OCI-LY1 (cell line): ENCODE data around the gene ONECUT3.

Experiments used
- EZH2 ChIP-seq: fragments of 200-600 bp; sonication (generic), shearing (Covaris generic); IDR thresholded peaks from 2 replicates; pipeline ENCODE4 v1.8.0; 2017; ENCODE audit warnings: borderline replicate concordance, mixed run types, mild to moderate bottlenecking, antibody characterized with exemption, low read length, moderate library complexity, mixed read lengths
- TF ChIP-seq, protein P1 (sequence below): fragments of 200-600 bp; sonication (generic), shearing (Covaris generic); IDR thresholded peaks from 2 replicates; pipeline ENCODE4 v1.5.1; 2017; ENCODE audit warnings: mild to moderate bottlenecking, antibody characterized with exemption, low read length, moderate library complexity, mixed read lengths

DNA sequence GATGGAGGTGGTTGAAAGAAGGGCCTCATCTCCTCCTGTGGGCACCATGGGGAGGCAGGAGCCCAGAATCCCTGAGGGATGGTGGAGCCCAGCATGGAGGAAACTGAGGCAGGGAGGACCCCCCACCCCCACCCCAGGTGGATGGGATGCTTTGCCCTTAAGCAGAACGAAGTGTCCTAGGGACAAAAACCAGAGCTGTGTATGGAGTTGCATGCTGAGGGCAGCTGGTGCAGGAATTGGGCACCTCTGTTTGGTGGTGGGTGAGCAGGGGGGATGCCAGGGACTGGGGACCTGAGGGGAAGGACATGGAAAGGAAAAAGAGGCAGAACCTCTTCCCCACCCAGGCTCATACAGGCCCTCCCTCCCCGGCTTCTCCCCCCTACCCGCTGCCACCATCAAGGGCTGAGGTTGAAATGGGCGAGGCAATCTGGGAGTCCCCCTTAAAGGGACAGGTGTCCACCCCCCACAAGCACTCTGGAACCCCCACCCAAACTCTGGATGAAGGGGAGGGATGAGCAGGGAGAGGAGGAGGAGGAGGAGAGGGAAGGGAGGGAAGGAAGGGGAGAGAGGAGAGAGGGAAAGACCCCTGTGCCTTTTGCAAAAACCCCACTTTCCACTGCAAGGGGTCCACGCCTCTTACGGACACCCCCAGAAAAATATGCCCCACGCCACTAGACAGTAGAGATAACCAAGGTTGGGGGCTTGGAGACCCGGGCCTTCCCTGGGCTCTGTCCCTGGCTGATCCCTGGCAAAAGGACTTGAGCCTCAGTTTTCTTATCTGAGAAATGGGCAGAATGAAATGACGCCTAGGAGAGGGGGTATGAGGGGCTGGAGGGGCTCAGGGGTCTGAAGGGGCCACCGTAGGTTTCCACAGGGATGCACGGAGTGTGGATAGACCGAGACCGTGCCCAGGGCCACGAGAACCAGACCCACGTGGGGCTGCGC lies 5.9 kb downstream of the ONECUT3 start:
- TF ChIP-seq, protein P1, sequence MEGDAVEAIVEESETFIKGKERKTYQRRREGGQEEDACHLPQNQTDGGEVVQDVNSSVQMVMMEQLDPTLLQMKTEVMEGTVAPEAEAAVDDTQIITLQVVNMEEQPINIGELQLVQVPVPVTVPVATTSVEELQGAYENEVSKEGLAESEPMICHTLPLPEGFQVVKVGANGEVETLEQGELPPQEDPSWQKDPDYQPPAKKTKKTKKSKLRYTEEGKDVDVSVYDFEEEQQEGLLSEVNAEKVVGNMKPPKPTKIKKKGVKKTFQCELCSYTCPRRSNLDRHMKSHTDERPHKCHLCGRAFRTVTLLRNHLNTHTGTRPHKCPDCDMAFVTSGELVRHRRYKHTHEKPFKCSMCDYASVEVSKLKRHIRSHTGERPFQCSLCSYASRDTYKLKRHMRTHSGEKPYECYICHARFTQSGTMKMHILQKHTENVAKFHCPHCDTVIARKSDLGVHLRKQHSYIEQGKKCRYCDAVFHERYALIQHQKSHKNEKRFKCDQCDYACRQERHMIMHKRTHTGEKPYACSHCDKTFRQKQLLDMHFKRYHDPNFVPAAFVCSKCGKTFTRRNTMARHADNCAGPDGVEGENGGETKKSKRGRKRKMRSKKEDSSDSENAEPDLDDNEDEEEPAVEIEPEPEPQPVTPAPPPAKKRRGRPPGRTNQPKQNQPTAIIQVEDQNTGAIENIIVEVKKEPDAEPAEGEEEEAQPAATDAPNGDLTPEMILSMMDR = no peak
- TF ChIP-seq EZH2 = no peak
